ENCODE data around the gene UBE2E1.
A peak's percentile ranks its signal among the peaks of the same experiment; 100 is the strongest.
"Not testable (repeated sequence)": the region's sequence is repeated elsewhere in the genome, so short reads cannot be mapped to it uniquely, and the experiment has no call there.

UBE2E1 gene

GRCh38 chr3:23909341-23909740 is 103.6 kb downstream of the UBE2E1 start:
- Histone ChIP-seq H3K36me3 (ENCODE audit: control insufficient read depth, insufficient read depth, low read length) (peaks cover 34% of the 10 kb centered on the region), H3K9me3 (ENCODE audit: control insufficient read depth, insufficient read depth, low read depth, low read length) (no peaks in the 10 kb centered on the region), H3K27me3 (ENCODE audit: control insufficient read depth, insufficient read depth, low read length) (no peaks in the 10 kb centered on the region), H3K4me1 (ENCODE audit: control insufficient read depth, insufficient read depth, low read length) (no peaks in the 10 kb centered on the region), H3K27ac (ENCODE audit: low read depth, low read length) (no peak overlapping the region), H3K4me3 (ENCODE audit: low read depth, low read length) (no peak overlapping the region), H3K9ac (ENCODE audit: low read length) (no peak overlapping the region)

- no peaks in the 10 kb centered on the region for H3K9me3 ChIP-seq (ENCODE audit: control insufficient read depth, insufficient read depth, low read depth, low read length)
- H3K4me3 ChIP-seq (ENCODE audit: low read depth, low read length) = no peak overlapping the region
- H3K9ac ChIP-seq (ENCODE audit: low read length) = no peak overlapping the region
- H3K27me3 ChIP-seq (ENCODE audit: control insufficient read depth, insufficient read depth, low read length) = no peaks in the 10 kb centered on the region
- H3K36me3 ChIP-seq (ENCODE audit: control insufficient read depth, insufficient read depth, low read length) = peaks cover 22% of the 10 kb centered on the region
- H3K4me1 ChIP-seq (ENCODE audit: control insufficient read depth, insufficient read depth, low read length) = peaks cover 11% of the 10 kb centered on the region
- H3K27ac ChIP-seq (ENCODE audit: low read depth, low read length) = no peak overlapping the region
Measured at GRCh38 chr3:23911397-23911796, 105.6 kb downstream of the UBE2E1 start.

- H3K9ac ChIP-seq (ENCODE audit: low read length); H3K27ac ChIP-seq (ENCODE audit: low read depth, low read length); H3K27me3 ChIP-seq (ENCODE audit: control insufficient read depth, insufficient read depth, low read length); H3K4me3 ChIP-seq (ENCODE audit: low read depth, low read length); H3K9me3 ChIP-seq (ENCODE audit: control insufficient read depth, insufficient read depth, low read depth, low read length): not testable (repeated sequence)
- Histone ChIP-seq H3K4me1 (ENCODE audit: control insufficient read depth, insufficient read depth, low read length) (peaks cover 11% of the 10 kb centered on the region), H3K36me3 (ENCODE audit: control insufficient read depth, insufficient read depth, low read length) (peaks cover 22% of the 10 kb centered on the region)
Measured at GRCh38 chr3:23912335-23912734, 106.6 kb downstream of the UBE2E1 start.

- peaks cover 24% of the 10 kb centered on the region for H3K36me3 ChIP-seq (ENCODE audit: control insufficient read depth, insufficient read depth, low read length)
- H3K27me3 ChIP-seq (ENCODE audit: control insufficient read depth, insufficient read depth, low read length) = no peaks in the 10 kb centered on the region
- H3K4me3 ChIP-seq (ENCODE audit: low read depth, low read length) = no peak overlapping the region
- no peak overlapping the region for H3K27ac ChIP-seq (ENCODE audit: low read depth, low read length)
- no peaks in the 10 kb centered on the region for H3K9me3 ChIP-seq (ENCODE audit: control insufficient read depth, insufficient read depth, low read depth, low read length)
- H3K9ac ChIP-seq (ENCODE audit: low read length) = no peak overlapping the region
- peaks cover 11% of the 10 kb centered on the region for H3K4me1 ChIP-seq (ENCODE audit: control insufficient read depth, insufficient read depth, low read length)
Measured at GRCh38 chr3:23913182-23913581, 107.4 kb downstream of the UBE2E1 start.

GRCh38 chr3:23913873-23914743 is 108.4 kb downstream of the UBE2E1 start:
- Histone ChIP-seq H3K27ac (ENCODE audit: low read depth, low read length) (no peak overlapping the region), H3K9ac (ENCODE audit: low read length) (no peak overlapping the region), H3K9me3 (ENCODE audit: control insufficient read depth, insufficient read depth, low read depth, low read length) (no peaks in the 10 kb centered on the region), H3K27me3 (ENCODE audit: control insufficient read depth, insufficient read depth, low read length) (no peaks in the 10 kb centered on the region), H3K36me3 (ENCODE audit: control insufficient read depth, insufficient read depth, low read length) (peaks cover 28% of the 10 kb centered on the region), H3K4me1 (ENCODE audit: control insufficient read depth, insufficient read depth, low read length) (peaks cover 11% of the 10 kb centered on the region), H3K4me3 (ENCODE audit: low read depth, low read length) (no peak overlapping the region)

- Histone ChIP-seq H3K4me1 (ENCODE audit: control insufficient read depth, insufficient read depth, low read length) (peaks cover 11% of the 10 kb centered on the region), H3K4me3 (ENCODE audit: low read depth, low read length) (peak overlapping the region; percentile 90), H3K9ac (ENCODE audit: low read length) (peak overlapping the region; percentile 97), H3K27me3 (ENCODE audit: control insufficient read depth, insufficient read depth, low read length) (no peaks in the 10 kb centered on the region), H3K36me3 (ENCODE audit: control insufficient read depth, insufficient read depth, low read length) (peaks cover 31% of the 10 kb centered on the region), H3K9me3 (ENCODE audit: control insufficient read depth, insufficient read depth, low read depth, low read length) (no peaks in the 10 kb centered on the region), H3K27ac (ENCODE audit: low read depth, low read length) (no peak overlapping the region)
Measured at GRCh38 chr3:23915537-23916108, 109.9 kb downstream of the UBE2E1 start.

GRCh38 chr3:23916152-23916885 is 110.6 kb downstream of the UBE2E1 start:
- peaks cover 11% of the 10 kb centered on the region for H3K4me1 ChIP-seq (ENCODE audit: control insufficient read depth, insufficient read depth, low read length)
- H3K27me3 ChIP-seq (ENCODE audit: control insufficient read depth, insufficient read depth, low read length) = no peaks in the 10 kb centered on the region
- H3K9ac ChIP-seq (ENCODE audit: low read length) = peak overlapping the region; percentile 97
- no peaks in the 10 kb centered on the region for H3K9me3 ChIP-seq (ENCODE audit: control insufficient read depth, insufficient read depth, low read depth, low read length)
- peaks cover 36% of the 10 kb centered on the region for H3K36me3 ChIP-seq (ENCODE audit: control insufficient read depth, insufficient read depth, low read length)
- H3K27ac ChIP-seq (ENCODE audit: low read depth, low read length) = peak overlapping the region; percentile 74; the same call in 1 of the 2 replicates
- peak overlapping the region; percentile 90 for H3K4me3 ChIP-seq (ENCODE audit: low read depth, low read length)

- Histone ChIP-seq H3K9ac (ENCODE audit: low read length) (peak within 1 kb of the TSS; percentile 97), H3K36me3 (ENCODE audit: control insufficient read depth, insufficient read depth, low read length) (peaks cover 38% of the 10 kb centered on the region), H3K4me1 (ENCODE audit: control insufficient read depth, insufficient read depth, low read length) (peaks cover 11% of the 10 kb centered on the region), H3K27ac (ENCODE audit: low read depth, low read length) (peak within 1 kb of the TSS; percentile 96), H3K27me3 (ENCODE audit: control insufficient read depth, insufficient read depth, low read length) (no peaks in the 10 kb centered on the region), H3K4me3 (ENCODE audit: low read depth, low read length) (peak within 1 kb of the TSS; percentile 90), H3K9me3 (ENCODE audit: control insufficient read depth, insufficient read depth, low read depth, low read length) (no peaks in the 10 kb centered on the region)
Measured at GRCh38 chr3:23916886-23917678, 111.3 kb downstream of the UBE2E1 start, which contains the start of the genes NKIRAS1 and RPL15. NKIRAS1 (minus strand) TSS chr3:23916990; CDS start chr3:23910904, 6,086 bp downstream. RPL15 (plus strand) TSS chr3:23917132; CDS start chr3:23917860, 728 bp downstream.

GRCh38 chr3:23917679-23918303 is 112.0 kb downstream of the UBE2E1 start:
- Histone ChIP-seq H3K36me3 (ENCODE audit: control insufficient read depth, insufficient read depth, low read length) (peaks cover 38% of the 10 kb centered on the region), H3K4me3 (ENCODE audit: low read depth, low read length) (peak overlapping the region; percentile 90), H3K9ac (ENCODE audit: low read length) (peak overlapping the region; percentile 97), H3K4me1 (ENCODE audit: control insufficient read depth, insufficient read depth, low read length) (peaks cover 11% of the 10 kb centered on the region), H3K27ac (ENCODE audit: low read depth, low read length) (peak overlapping the region; percentile 96)
- not testable (repeated sequence) for H3K9me3 ChIP-seq (ENCODE audit: control insufficient read depth, insufficient read depth, low read depth, low read length); H3K27me3 ChIP-seq (ENCODE audit: control insufficient read depth, insufficient read depth, low read length)

- peaks cover 11% of the 10 kb centered on the region for H3K4me1 ChIP-seq (ENCODE audit: control insufficient read depth, insufficient read depth, low read length)
- H3K9me3 ChIP-seq (ENCODE audit: control insufficient read depth, insufficient read depth, low read depth, low read length); H3K27me3 ChIP-seq (ENCODE audit: control insufficient read depth, insufficient read depth, low read length): not testable (repeated sequence)
- H3K27ac ChIP-seq (ENCODE audit: low read depth, low read length) = peak overlapping the region; percentile 96
- peak overlapping the region; percentile 90 for H3K4me3 ChIP-seq (ENCODE audit: low read depth, low read length)
- peaks cover 38% of the 10 kb centered on the region for H3K36me3 ChIP-seq (ENCODE audit: control insufficient read depth, insufficient read depth, low read length)
- H3K9ac ChIP-seq (ENCODE audit: low read length) = peak overlapping the region; percentile 97
Measured at GRCh38 chr3:23918331-23918730, 112.6 kb downstream of the UBE2E1 start.
